Adrenal gland (tissue), 12 donors: ENCODE results near the gene USP8. TPM values are rescaled to one million over a fixed set of nuclear protein-coding genes. Genes with fewer than 3 reads are reported as not detected.
"Not testable (repeated sequence)": the region's sequence is repeated elsewhere in the genome, so short reads cannot be mapped to it uniquely, and the experiment has no call there.

Source experiments
- DNase-seq, 7 donors: peaks; one replicate each; pipeline ENCODE4 v3.0.0-alpha.2; 2019 to 2020
- H3K27ac ChIP-seq, 5 donors: fragments of 200-600 bp; sonication (generic) in 4 of 5; 1 replicate in 3 of 5; 2 replicates in 2 of 5; pipeline versions ENCODE4 v1.5.1 to v1.8.0; 2016 to 2020; ENCODE audit warnings: mild to moderate bottlenecking in 1 of 5
- H3K27me3 ChIP-seq: fragments of 200-600 bp; 2 replicates; pipeline ENCODE4 v1.8.0; 2021
- H3K36me3 ChIP-seq, 2 donors: fragments of 200-600 bp; replicated peaks in 1 of 2; 1 replicate in 1 of 2; 2 replicates in 1 of 2; pipeline versions ENCODE4 v1.5.1 to v1.8.0; 2018 to 2022
- H3K4me1 ChIP-seq, 2 donors: fragments of 200-600 bp; replicated peaks in 1 of 2; 1 replicate in 1 of 2; 2 replicates in 1 of 2; pipeline versions ENCODE4 v1.5.1 to v1.8.0; 2018 to 2021
- H3K4me3 ChIP-seq, 4 donors: fragments of 200-600 bp; sonication (generic) in 3 of 4; one replicate each; pipeline ENCODE4 v1.5.1; 2016 to 2018
- H3K9me3 ChIP-seq, 3 donors: fragments of 200-600 bp; sonication (generic) in 1 of 3; replicated peaks in 1 of 3; 1 replicate in 2 of 3; 2 replicates in 1 of 3; pipeline versions ENCODE4 v1.5.1 to v1.8.0; 2016 to 2021
- CTCF ChIP-seq, 6 experiments: fragments of 450-650 bp in 4 of 6; fragments of 200-600 bp in 2 of 6; sonication (generic) in 1 of 6; IDR thresholded peaks; 1 replicate in 5 of 6; 2 replicates in 1 of 6; pipeline versions ENCODE4 v1.5.1 to v1.8.0; 2016 to 2021; ENCODE audit warnings: antibody characterized with exemption in 6 of 6, mild to moderate bottlenecking in 2 of 6, moderate library complexity in 1 of 6
- POLR2A ChIP-seq, 2 donors: fragments of 450-650 bp; IDR thresholded peaks; one replicate each; pipeline ENCODE4 v1.6.1; 2017; ENCODE audit warnings: antibody characterized with exemption in 2 of 2, mild to moderate bottlenecking in 2 of 2, moderate library complexity in 1 of 2
- WGBS, 4 donors: extraction: QIAGEN DNeasy Blood & Tissue Kit in 2 of 4; methylation state at CpG; one replicate each; pipeline versions ENCODE4 v1.1.5 to v1.1.7; 2013 to 2017; 5-methylcytosine and 5-hydroxymethylcytosine counted together
- intact Hi-C, 2 donors: fragments of 100-400 bp; cut with DNase I; formaldehyde crosslinking; loops; one replicate each; pipeline versions ENCODE4 v1.14.1 to v1.15.0; 2022 to 2023
- polyA plus RNA-seq, 3 donors: library from polyadenylated mRNA; stranded (reverse); fragments of 200-250 nt in 2 of 3; fragments of 350-450 nt in 1 of 3; fragmentation: Illumina TruSeq in 1 of 3; extraction: RNeasy Lipid Tissue Mini Kit (QIAGEN cat#74804) in 1 of 3; gene quantifications; one replicate each; pipeline ENCODE4 v1.2.3, GENCODE V29; 2013 to 2014
- total RNA-seq, 9 donors: library from RNA; depleted of rRNA in 4 of 9; stranded (reverse); fragments of >200 nt in 4 of 9; fragments of 120-200 nt in 1 of 9; fragmentation: NEBNext Ultra II Directional in 1 of 9; extraction: Animal tissue kit (Norgen Biotek cat#: 25700) in 1 of 9; gene quantifications; one replicate each; pipeline versions ENCODE4 v1.1.0 to v1.2.4, GENCODE V29; 2013 to 2023
- donor health status: healthy with polysubstance abuse.
- donor health status: Bipolar disorder and iron deficiency.
- donor health status: DM: yes; HTN: yes; CAD: no.
- donor health status: DM: no; HTN: no; CAD: no.
- donor health status: DM: no; HTN: no; CAD: no.
- donor health status: DM: yes; HTN: yes; CAD: no.

The USP8 gene
- total and polyA plus RNA-seq, 12 donors, result 15.4 to 81.6 (median 60.2) TPM

GRCh38 chr15:50418041-50418583 lies 6.1 kb upstream of the USP8 start:
- H3K27ac ChIP-seq, result no peak overlapping the region
- DNase-seq, result no peak
- H3K9me3 ChIP-seq, result no peaks in the 10 kb centered on the region
- no peaks in the 10 kb centered on the region for H3K27me3 ChIP-seq
- H3K4me3 ChIP-seq, result no peak overlapping the region
- H3K36me3 ChIP-seq, result no peaks in the 10 kb centered on the region
- TF ChIP-seq CTCF (IDR thresholded peaks at IDR 0.05), result no peak
- TF ChIP-seq POLR2A (IDR thresholded peaks at IDR 0.05), result no peak
- intact Hi-C loops, result no loop called here
- whole genome bisulfite sequencing, 4 donors, result 66 to 100% (median 91%) methylated on average over 1 to 9 of the region's 9 CpGs
- no peaks in the 10 kb centered on the region for H3K4me1 ChIP-seq

GRCh38 chr15:50425219-50425618 lies 1.0 kb downstream of the USP8 start:
- intact Hi-C loops, result no loop called here
- H3K4me3 ChIP-seq, result peak overlapping the region in 3 of 4 donors; percentile 19 to 70 (median 38)
- H3K9me3 ChIP-seq, result no peaks in the 10 kb centered on the region
- TF ChIP-seq POLR2A (IDR thresholded peaks at IDR 0.05) (no peak), CTCF (IDR thresholded peaks at IDR 0.05) (no peak)
- H3K27me3 ChIP-seq, result no peaks in the 10 kb centered on the region
- DNase-seq, result no peak
- 10 to 15% (median 10%) methylated on average over 5 of the region's 5 CpGs for WGBS, 4 donors
- peaks cover 7 to 32% of the 10 kb centered on the region in 2 donors for H3K4me1 ChIP-seq
- H3K27ac ChIP-seq, result peak overlapping the region in 2 of 5 donors; percentile 15 to 46
- no peaks in the 10 kb centered on the region for H3K36me3 ChIP-seq

GRCh38 chr15:50425678-50426246 lies 1.6 kb downstream of the USP8 start:
- DNase-seq, H3K27me3 ChIP-seq, H3K36me3 ChIP-seq, intact Hi-C loops, H3K9me3 ChIP-seq, H3K27ac ChIP-seq: not testable (repeated sequence)
- Histone ChIP-seq H3K4me1 (peaks cover 7 to 32% of the 10 kb centered on the region in 2 donors), H3K4me3 (peak overlapping the region in 1 of 4 donors; percentile 70)
- 86 to 91% (median 89%) methylated on average over 17 of the region's 17 CpGs for WGBS, 4 donors

GRCh38 chr15:50426428-50426827 lies 2.2 kb downstream of the USP8 start:
- no peak overlapping the region for H3K4me3 ChIP-seq
- H3K9me3 ChIP-seq, result no peaks in the 10 kb centered on the region
- TF ChIP-seq CTCF (IDR thresholded peaks at IDR 0.05) (no peak), POLR2A (IDR thresholded peaks at IDR 0.05) (no peak)
- no peaks in the 10 kb centered on the region for H3K27me3 ChIP-seq
- intact Hi-C loops, result no loop called here
- H3K36me3 ChIP-seq, result no peaks in the 10 kb centered on the region
- WGBS, 4 donors, result 91 to 97% (median 94%) methylated on average over 9 of the region's 9 CpGs
- no peak for DNase-seq
- H3K4me1 ChIP-seq, result peaks cover 7 to 32% of the 10 kb centered on the region in 2 donors
- H3K27ac ChIP-seq, result no peak overlapping the region

- Histone ChIP-seq H3K36me3 (no peaks in the 10 kb centered on the region), H3K4me1 (peaks cover 0 to 28% of the 10 kb centered on the region in 2 donors), H3K27ac (no peak overlapping the region), H3K9me3 (no peaks in the 10 kb centered on the region), H3K27me3 (no peaks in the 10 kb centered on the region), H3K4me3 (no peak overlapping the region)
- intact Hi-C loops, result no loop called here
- DNase-seq, result no peak
- 88 to 100% (median 94%) methylated on average over 1 of the region's 1 CpG for WGBS, 4 donors
- no peak for TF ChIP-seq CTCF (IDR thresholded peaks at IDR 0.05)
- no peak for TF ChIP-seq POLR2A (IDR thresholded peaks at IDR 0.05)
Measured at GRCh38 chr15:50431204-50431603, 7.0 kb downstream of the USP8 start.
